NAMALWA (cell line): ENCODE results near the gene BEST2.

Experiments used
- DNase-seq: peaks from one replicate; pipeline ENCODE4 v3.0.0-alpha.2; 2015; ENCODE audit warnings: low spot score

The BEST2 gene

DNA sequence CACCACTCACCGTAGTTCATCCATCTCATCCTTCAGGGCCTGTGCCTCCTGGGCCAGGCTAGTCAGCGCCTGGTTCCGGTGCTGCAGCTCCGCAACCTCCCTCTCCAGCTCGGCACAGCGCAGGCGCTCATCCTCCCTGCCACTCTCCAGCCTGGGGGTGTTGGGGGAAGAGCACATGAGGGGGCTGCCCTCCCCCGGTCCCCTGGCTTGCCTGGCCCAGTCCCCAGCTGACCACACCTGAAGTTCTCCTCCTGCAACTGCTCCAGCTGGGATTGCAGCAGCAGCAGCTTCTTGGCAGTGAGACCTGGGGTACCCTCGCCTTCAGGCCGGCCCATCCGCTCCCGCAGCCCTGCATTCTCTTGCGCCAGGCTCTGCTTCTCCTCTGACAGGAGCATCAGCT lies 19.3 kb downstream of the BEST2 start:
- DNase-seq = no peak

- DNase-seq = no peak
These were observed 20.7 kb downstream of the BEST2 start for GRCh38 chr19:12772323-12772722.

- peak; percentile 68 for DNase-seq
These were observed 22.0 kb downstream of the BEST2 start for GRCh38 chr19:12773571-12773970.

- no peak for DNase-seq
These were observed 23.3 kb downstream of the BEST2 start, which contains the start of gene HOOK2 for GRCh38 chr19:12774588-12775555. Gene HOOK2, minus strand, starts transcription at chr19:12775552. Its CDS starts 103 bp downstream, at chr19:12775449.

DNA sequence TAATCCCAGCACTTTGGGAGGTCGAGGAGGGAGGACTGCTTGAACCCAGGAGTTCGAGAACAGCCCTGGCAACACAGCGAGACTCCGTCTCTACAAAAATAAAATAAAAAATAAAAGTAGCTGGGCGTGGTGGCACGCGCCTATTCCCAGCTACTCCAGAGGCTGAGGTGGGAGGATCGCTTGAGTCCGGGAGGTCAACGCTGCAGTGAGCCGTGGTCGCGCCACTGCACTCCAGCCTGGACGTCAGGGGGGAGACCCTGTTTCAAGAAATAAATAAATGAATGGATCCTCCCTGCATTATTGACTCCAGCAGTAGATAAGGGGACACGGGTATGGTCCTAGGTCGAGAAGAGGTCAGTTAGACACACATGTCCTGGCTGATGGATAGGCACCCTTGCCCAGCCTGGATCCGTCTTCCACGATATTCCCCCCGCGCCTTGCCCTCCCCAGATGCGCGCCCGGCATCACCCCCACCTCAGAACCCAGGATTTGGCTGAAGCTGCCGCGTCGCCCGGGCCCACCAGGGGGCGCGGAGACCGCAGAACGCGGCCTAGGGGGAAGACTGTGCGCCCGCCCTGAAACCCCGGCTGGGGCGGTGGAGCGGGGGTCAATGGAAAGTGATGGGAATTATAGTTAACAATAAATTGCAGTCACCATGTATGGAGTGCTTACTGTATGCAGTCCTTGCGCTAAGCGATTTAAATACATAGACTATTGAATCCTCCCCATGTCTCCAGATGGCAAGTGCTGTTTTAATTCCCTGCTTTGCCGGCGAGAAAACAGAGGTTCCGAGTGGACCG lies 25.8 kb downstream of the BEST2 start:
- DNase-seq = peak; percentile 84

DNA sequence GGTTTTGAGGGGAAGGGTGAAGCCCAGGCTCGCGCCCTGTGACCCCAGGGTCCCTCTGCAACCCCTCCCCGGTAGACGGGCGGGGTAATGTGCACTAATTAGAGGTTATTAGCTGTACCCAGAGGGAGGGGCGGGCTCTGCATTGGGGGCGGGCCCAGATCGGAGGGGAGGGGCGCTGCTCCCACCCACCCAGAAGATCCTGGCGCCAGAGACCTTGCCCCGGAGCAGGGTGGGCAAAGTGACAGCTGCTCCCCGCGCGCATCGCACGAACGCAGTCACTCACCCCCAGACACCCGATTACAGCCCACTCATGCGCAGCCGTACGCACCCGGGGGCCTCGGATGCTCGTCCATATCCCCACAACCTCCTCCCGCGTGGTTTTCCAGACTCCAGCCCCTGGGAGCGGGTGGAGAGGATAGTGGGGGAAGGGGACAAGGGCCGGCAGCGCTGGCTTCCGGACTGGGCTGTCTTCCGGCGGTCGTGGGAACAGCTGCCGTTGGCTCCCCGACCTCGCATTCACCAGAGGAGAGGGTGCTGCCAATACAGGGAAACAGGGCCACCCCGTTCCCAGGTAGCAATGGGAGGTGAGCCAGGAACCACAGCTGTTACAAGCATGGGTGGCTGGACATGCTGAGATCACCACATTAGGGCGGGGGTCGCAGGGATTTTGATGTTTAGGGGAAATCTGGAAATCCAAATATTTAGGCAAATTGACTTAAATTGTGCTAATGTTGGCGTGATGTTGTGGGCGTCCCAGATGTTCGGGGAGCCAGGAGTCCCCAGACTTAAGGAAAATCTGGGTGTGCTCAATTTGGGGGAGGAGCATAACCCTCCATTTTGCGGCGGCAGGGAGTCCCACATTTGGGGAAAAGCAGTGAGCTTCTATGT lies 26.7 kb downstream of the BEST2 start:
- peak; percentile 50 for DNase-seq

DNA sequence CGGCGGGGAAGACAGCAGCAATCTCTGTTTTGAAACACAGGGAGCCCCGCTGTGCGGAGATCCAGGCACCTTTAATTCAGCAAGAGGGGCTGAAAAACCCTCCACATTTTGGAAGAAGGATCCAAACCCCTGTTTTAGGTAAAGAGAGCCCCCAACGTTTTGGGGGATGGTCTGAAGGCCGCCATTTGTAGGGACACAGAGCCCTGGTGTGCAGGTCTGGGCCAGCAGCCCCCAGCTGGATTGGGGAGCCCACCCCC lies 27.2 kb downstream of the BEST2 start:
- no peak for DNase-seq

DNA sequence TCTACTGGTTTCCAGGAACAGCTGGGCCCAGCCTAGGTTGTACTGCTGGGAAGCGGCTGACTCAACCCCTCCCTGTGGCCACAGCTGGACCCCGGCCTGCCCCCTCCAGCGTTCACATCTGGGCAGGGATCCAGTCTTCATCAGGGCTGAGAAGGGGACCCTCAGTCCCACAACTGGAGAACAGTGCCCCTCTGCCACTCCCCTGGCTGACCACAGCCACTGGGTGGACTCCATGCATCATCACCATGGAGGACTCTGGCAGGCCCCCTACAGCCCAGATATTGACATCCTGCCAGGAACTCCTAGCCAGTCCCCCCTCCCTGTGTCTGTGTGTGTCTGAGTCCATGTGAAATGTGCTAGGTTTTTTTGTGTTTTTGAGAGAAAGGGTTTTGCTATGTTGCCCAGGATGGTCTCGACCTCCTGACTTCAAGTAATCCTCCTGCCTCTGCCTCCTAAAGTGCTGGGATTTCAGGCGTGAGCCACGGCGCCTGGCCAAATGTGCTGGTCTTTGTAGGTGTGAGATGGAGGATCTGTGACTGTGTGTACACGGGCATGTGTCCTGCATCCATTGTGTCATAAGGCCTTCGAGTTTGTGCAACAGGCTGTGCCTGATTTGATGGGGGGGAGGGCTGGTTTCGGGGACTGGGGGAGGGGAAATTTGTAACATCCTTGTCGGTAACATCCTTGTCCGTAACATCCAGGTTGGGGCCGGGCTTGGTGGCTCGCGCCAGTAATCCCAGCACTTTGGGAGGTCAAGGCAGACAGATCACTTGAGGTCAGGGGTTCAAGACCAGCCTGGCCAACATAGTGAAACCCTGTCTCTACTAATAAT lies 27.8 kb downstream of the BEST2 start:
- DNase-seq = no peak

DNA sequence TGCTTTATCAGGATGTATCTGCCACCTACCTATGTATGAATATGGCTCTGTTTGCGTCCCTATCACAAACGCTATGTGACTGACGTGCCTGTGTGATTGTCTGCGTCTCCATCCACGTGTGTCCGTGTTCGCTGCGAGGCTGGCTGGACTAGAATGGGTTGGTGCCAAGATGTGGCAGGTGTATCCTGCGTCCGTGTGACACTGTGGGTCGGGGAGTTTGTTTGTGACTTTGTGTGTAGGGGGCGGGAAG lies 30.5 kb downstream of the BEST2 start:
- DNase-seq = peak; percentile 75

- DNase-seq = no peak
These were observed 31.1 kb downstream of the BEST2 start for GRCh38 chr19:12782424-12783290.

DNA sequence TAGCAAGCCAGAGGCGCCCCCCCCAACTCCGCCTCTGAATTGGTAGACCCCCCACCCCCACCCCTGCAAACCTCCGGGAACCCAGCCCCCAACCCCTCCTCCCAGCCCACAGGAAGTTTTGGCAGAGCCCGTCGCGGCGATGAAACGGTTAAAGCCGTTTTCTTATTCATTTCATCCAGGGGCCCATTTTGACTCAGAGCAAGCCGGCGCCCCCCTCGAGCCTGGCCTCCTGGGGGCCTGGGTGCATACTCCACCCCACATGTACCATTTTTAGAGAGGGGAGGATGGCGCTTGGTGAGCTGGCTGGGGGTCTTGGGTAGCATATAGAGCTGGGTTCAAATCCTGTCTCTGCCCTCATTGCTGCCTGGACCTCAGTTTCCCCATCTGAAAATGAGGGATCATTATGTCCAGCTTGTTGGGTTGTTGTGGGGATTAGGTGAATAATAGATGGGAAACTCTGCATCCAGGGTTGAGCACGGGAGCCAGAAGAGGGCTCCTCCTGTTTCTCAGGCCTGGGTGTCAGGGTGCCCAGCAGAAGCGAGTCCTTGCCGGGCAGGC lies 31.8 kb downstream of the BEST2 start:
- DNase-seq = no peak

GRCh38 chr19:12783849-12784393 lies 32.3 kb downstream of the BEST2 start:
- DNase-seq = no peak

DNA sequence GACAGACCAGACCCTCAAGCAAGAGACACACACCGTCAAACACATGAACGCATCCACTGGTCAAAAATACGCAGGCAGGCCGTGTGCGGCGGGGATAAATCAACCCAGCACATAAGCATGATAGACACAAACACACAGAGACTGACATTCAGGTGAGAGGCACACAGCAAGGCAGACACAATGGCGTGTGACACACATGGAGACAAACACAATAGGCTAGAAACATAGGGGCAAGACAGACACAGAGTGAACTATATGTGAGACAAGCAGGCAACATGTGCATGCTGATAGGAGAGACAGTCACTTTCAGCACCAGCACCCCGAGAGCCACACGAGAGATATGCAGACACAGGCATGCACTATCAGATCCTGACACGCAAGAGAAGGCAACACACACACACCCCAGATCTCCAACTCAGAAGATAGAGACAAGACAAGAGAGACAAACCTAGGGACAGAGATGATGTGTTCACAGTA lies 32.8 kb downstream of the BEST2 start:
- peak; percentile 56 for DNase-seq

GRCh38 chr19:12784871-12785430 lies 33.4 kb downstream of the BEST2 start:
- no peak for DNase-seq

DNA sequence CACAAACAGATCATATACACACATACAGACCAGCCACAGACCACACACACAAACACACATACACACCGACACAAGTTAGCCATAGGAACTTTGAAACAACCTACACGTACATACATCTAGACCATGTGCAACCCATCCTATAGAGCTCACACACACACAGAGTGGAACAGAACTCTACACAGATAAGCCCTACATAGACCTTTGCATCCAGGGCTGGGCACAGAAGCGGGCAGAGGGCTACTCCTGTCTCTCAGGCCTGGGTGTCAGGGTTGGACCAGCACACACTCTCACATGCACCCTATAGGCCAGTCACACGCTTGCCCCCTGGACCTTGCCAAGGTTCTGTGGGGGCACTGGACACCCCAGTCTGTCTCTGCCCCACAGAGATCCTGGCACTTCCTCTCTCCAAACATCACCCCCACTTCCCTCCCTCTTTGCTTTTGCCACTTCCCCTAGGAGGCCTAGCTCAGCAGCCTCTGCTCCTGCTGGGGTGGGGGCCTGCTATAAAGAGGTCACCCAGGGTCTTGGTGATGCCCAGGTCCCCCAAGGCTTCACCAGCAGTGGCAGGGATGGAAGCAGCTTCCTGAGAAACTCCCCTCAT lies 33.9 kb downstream of the BEST2 start:
- no peak for DNase-seq

GRCh38 chr19:12786141-12786870 lies 34.7 kb downstream of the BEST2 start:
- peak; percentile 54 for DNase-seq

- no peak for DNase-seq
These were observed 35.4 kb downstream of the BEST2 start for GRCh38 chr19:12786952-12787351.

GRCh38 chr19:12787458-12787857 lies 35.9 kb downstream of the BEST2 start:
- no peak for DNase-seq
